OCI-LY1 (cell line): Measurements from ENCODE around the gene ATP2A2.

Source experiments
- H2AFZ ChIP-seq: fragments of 200-600 bp; sonication (generic), shearing (Covaris generic); 2 replicates; pipeline ENCODE4 v1.6.0; 2014; ENCODE audit warnings: antibody characterized with exemption, mild to moderate bottlenecking, low read length
- H3F3A ChIP-seq: fragments of 200-600 bp; sonication (generic), shearing (Covaris generic); 2 replicates; pipeline ENCODE4 v1.6.0; 2014; ENCODE audit warnings: mild to moderate bottlenecking, antibody characterized with exemption, low read length, moderate library complexity; ENCODE audit not compliant: insufficient read depth
- H3K27ac ChIP-seq: fragments of 200-600 bp; sonication (generic); 2 replicates; pipeline ENCODE4 v1.5.1; 2014; ENCODE audit warnings: low read length, mixed run types, mild to moderate bottlenecking, low read depth; ENCODE audit not compliant: poor library complexity, severe bottlenecking
- H3K27me3 ChIP-seq: fragments of 200-600 bp; sonication (generic); 2 replicates; pipeline ENCODE4 v1.6.0; 2014; ENCODE audit warnings: antibody characterized with exemption, mild to moderate bottlenecking, low read length, moderate library complexity; ENCODE audit not compliant: insufficient read depth
- H3K36me3 ChIP-seq: fragments of 200-600 bp; sonication (generic); 2 replicates; pipeline ENCODE4 v1.6.1; 2014; ENCODE audit warnings: mild to moderate bottlenecking, antibody characterized with exemption, low read length, moderate library complexity, mixed read lengths; ENCODE audit not compliant: insufficient read depth
- H3K4me1 ChIP-seq: fragments of 200-600 bp; sonication (generic); 2 replicates; pipeline ENCODE4 v1.5.1; 2014; ENCODE audit warnings: mild to moderate bottlenecking, low read length, moderate library complexity; ENCODE audit not compliant: insufficient read depth, severe bottlenecking
- H3K4me2 ChIP-seq: fragments of 200-600 bp; sonication (generic), shearing (Covaris generic); 2 replicates; pipeline ENCODE4 v1.6.1; 2014; ENCODE audit warnings: low read length
- H3K4me3 ChIP-seq: fragments of 200-600 bp; sonication (generic); 2 replicates; pipeline ENCODE4 v1.5.1; 2014; ENCODE audit warnings: low read length, low read depth, mild to moderate bottlenecking, mixed read lengths; ENCODE audit not compliant: poor library complexity, severe bottlenecking
- H3K79me2 ChIP-seq: fragments of 200-600 bp; shearing (Covaris generic); 2 replicates; pipeline ENCODE4 v1.6.1; 2016; ENCODE audit warnings: mixed run types, low read length, mixed read lengths; ENCODE audit not compliant: insufficient read depth
- H3K9ac ChIP-seq: fragments of 200-600 bp; sonication (generic), shearing (Covaris generic); 2 replicates; pipeline ENCODE4 v1.6.1; 2014; ENCODE audit warnings: mild to moderate bottlenecking, low read length, mixed read lengths
- H3K9me2 ChIP-seq: fragments of 200-600 bp; sonication (generic), shearing (Covaris generic); 2 replicates; pipeline ENCODE4 v1.6.1; 2014; ENCODE audit warnings: low read depth, mild to moderate bottlenecking, low read length, mixed read lengths
- H3K9me3 ChIP-seq: fragments of 200-600 bp; shearing (Covaris generic); 2 replicates; pipeline ENCODE4 v1.6.1; 2014; ENCODE audit warnings: low read length, mixed read lengths
- H4K20me1 ChIP-seq: fragments of 200-600 bp; sonication (generic), shearing (Covaris generic); 2 replicates; pipeline ENCODE4 v1.6.0; 2016; ENCODE audit warnings: mild to moderate bottlenecking, low read length; ENCODE audit not compliant: insufficient read depth
- CTCF ChIP-seq: fragments of 200-600 bp; sonication (generic), shearing (Covaris generic); IDR thresholded peaks from 2 replicates; pipeline ENCODE4 v1.5.1; 2017; ENCODE audit warnings: mild to moderate bottlenecking, antibody characterized with exemption, low read length, moderate library complexity, mixed read lengths
- EZH2 ChIP-seq: fragments of 200-600 bp; sonication (generic), shearing (Covaris generic); IDR thresholded peaks from 2 replicates; pipeline ENCODE4 v1.8.0; 2017; ENCODE audit warnings: borderline replicate concordance, mixed run types, mild to moderate bottlenecking, antibody characterized with exemption, low read length, moderate library complexity, mixed read lengths

ATP2A2 gene

GRCh38 chr12:110280779-110281548 is at the start of gene ATP2A2:
TSS of gene ATP2A2 (plus strand) at chr12:110281247. CDS start at chr12:110281790, 543 bp downstream.
- TF ChIP-seq EZH2 (no peak), CTCF (no peak)
- Histone ChIP-seq H3K9me2 (no peaks in the 10 kb centered on the region), H3K9me3 (no peaks in the 10 kb centered on the region), H2AFZ (no peak within 1 kb of the TSS), H3K4me3 (peak within 1 kb of the TSS; percentile 75), H3K4me2 (peak within 1 kb of the TSS; percentile 93), H4K20me1 (no peaks in the 10 kb centered on the region), H3K27me3 (no peaks in the 10 kb centered on the region), H3K36me3 (peaks cover 37% of the 10 kb centered on the region), H3K79me2 (peaks cover 44% of the 10 kb centered on the region), H3F3A (no peaks in the 10 kb centered on the region), H3K27ac (peak within 1 kb of the TSS; percentile 46), H3K9ac (peak within 1 kb of the TSS; percentile 98), H3K4me1 (peaks cover 45% of the 10 kb centered on the region)

GRCh38 chr12:110233212-110233903 is 47.7 kb upstream of the ATP2A2 start:
- Histone ChIP-seq H3K27me3 (no peaks in the 10 kb centered on the region), H4K20me1 (no peaks in the 10 kb centered on the region), H3K4me2 (no peak overlapping the region), H3F3A (no peaks in the 10 kb centered on the region), H3K27ac (no peak overlapping the region), H3K79me2 (no peaks in the 10 kb centered on the region), H3K9me3 (no peaks in the 10 kb centered on the region), H3K9me2 (no peaks in the 10 kb centered on the region), H2AFZ (no peak overlapping the region), H3K4me3 (no peak overlapping the region), H3K9ac (no peak overlapping the region), H3K36me3 (no peaks in the 10 kb centered on the region), H3K4me1 (no peaks in the 10 kb centered on the region)
- TF ChIP-seq CTCF = no peak
- TF ChIP-seq EZH2 = no peak

DNA sequence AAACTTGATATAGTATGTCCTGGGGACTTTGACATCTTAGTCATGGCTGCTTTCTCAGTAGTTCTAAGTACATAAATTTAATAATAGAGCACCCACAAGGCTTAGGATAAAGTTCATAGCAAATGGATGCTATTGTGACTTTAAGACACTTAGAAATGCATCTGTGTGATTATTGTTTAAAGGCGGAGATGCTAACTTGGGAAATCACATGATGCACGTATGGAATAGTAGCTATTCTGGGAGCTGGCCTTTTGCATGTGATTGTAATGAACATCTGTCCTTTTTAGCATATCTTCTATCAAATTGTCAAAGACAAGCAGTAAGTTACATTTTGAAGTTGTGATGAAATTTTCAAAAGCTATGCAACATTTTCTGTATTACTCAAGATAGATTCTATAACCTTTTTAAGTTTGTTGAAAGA is 46.7 kb upstream of the ATP2A2 start:
- Histone ChIP-seq H4K20me1 (no peaks in the 10 kb centered on the region), H3F3A (no peaks in the 10 kb centered on the region), H3K4me3 (no peak overlapping the region), H3K9me3 (no peaks in the 10 kb centered on the region), H3K36me3 (no peaks in the 10 kb centered on the region), H3K4me2 (no peak overlapping the region), H3K9me2 (no peaks in the 10 kb centered on the region), H3K9ac (no peak overlapping the region), H3K79me2 (no peaks in the 10 kb centered on the region), H2AFZ (no peak overlapping the region), H3K27me3 (no peaks in the 10 kb centered on the region), H3K27ac (no peak overlapping the region), H3K4me1 (no peaks in the 10 kb centered on the region)
- no peak for TF ChIP-seq CTCF
- no peak for TF ChIP-seq EZH2
